Measurements from ENCODE around the gene DEPDC1B.

DEPDC1B gene

DNA sequence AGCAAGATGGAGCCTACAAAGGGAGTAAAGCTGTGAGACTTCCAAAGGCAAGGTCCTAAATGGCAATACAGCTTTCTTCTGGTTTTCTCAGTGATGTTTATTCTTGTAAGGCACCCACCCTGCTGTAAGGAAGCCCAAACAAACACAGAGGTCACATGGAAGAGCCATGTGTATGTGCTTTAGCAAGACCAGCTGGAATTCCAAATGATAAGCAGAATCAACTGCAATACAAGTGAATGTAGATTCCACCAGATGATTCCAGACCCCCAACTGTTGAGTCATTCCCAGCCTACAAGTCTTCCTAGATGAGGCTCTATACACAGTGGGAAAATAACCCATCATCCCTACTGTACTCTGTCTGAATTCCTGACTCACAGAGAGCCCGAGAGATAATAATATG lies 122.8 kb downstream of the DEPDC1B start:
- Histone ChIP-seq H3K4me2 (ENCODE audit: low read depth, low read length, poor library complexity, severe bottlenecking) (no peak overlapping the region), H3K27me3 (ENCODE audit: insufficient read depth, low read length, poor library complexity, severe bottlenecking) (no peaks in the 10 kb centered on the region), H3K79me2 (ENCODE audit: insufficient read depth, low read length) (no peaks in the 10 kb centered on the region), H3F3A (ENCODE audit: low read depth) (no peaks in the 10 kb centered on the region; the same call in 1 of the 2 replicates), H3K4me3 (ENCODE audit: low read length, poor library complexity, severe bottlenecking) (no peak overlapping the region), H3K36me3 (ENCODE audit: insufficient read depth, low read length) (no peaks in the 10 kb centered on the region), H4K20me1 (ENCODE audit: insufficient read depth, low read length, poor library complexity, severe bottlenecking) (no peaks in the 10 kb centered on the region), H3K9me2 (replicated peaks; ENCODE audit: low read depth, low read length) (no peaks in the 10 kb centered on the region), H3K9ac (ENCODE audit: low read depth, low read length, poor library complexity, severe bottlenecking) (no peak overlapping the region), H2AFZ (ENCODE audit: low read length) (no peak overlapping the region), H3K9me3 (ENCODE audit: insufficient read depth, low read depth, low read length) (peaks cover 6% of the 10 kb centered on the region; the same call in 1 of the 2 replicates), H3K4me1 (ENCODE audit: insufficient read depth, low read length, poor library complexity, severe bottlenecking) (peaks cover 27% of the 10 kb centered on the region)
- TF ChIP-seq, protein P1, sequence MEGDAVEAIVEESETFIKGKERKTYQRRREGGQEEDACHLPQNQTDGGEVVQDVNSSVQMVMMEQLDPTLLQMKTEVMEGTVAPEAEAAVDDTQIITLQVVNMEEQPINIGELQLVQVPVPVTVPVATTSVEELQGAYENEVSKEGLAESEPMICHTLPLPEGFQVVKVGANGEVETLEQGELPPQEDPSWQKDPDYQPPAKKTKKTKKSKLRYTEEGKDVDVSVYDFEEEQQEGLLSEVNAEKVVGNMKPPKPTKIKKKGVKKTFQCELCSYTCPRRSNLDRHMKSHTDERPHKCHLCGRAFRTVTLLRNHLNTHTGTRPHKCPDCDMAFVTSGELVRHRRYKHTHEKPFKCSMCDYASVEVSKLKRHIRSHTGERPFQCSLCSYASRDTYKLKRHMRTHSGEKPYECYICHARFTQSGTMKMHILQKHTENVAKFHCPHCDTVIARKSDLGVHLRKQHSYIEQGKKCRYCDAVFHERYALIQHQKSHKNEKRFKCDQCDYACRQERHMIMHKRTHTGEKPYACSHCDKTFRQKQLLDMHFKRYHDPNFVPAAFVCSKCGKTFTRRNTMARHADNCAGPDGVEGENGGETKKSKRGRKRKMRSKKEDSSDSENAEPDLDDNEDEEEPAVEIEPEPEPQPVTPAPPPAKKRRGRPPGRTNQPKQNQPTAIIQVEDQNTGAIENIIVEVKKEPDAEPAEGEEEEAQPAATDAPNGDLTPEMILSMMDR (conservative IDR thresholded peaks at IDR 0.05; ENCODE audit: low read length), result no peak
- no peak for TF ChIP-seq EZH2phosphoT487 (IDR thresholded peaks at IDR 0.05; ENCODE audit: borderline replicate concordance)

DNA sequence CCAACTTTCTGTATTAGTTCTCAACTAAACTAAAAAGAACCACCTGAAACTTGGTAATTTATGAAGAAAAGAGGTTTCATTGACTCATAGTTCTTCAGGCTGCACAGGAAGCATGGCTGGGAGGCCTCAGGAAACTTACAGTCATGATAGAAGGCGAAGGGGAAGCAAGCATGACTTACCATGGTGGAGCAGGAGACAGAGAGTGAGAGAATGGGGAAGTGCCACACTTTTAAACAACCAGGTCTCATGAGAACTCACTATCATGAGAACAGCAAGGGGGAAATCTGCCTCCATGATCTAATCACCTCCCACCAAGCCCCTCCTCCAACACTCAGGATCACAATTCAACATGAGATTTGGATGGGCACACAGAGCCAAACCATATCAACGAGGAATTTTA lies 123.5 kb downstream of the DEPDC1B start:
- H4K20me1 ChIP-seq (ENCODE audit: insufficient read depth, low read length, poor library complexity, severe bottlenecking), result no peaks in the 10 kb centered on the region
- peaks cover 27% of the 10 kb centered on the region for H3K4me1 ChIP-seq (ENCODE audit: insufficient read depth, low read length, poor library complexity, severe bottlenecking)
- H3K79me2 ChIP-seq (ENCODE audit: insufficient read depth, low read length), result no peaks in the 10 kb centered on the region
- H2AFZ ChIP-seq (ENCODE audit: low read length), result no peak overlapping the region
- no peaks in the 10 kb centered on the region for H3K9me2 ChIP-seq (replicated peaks; ENCODE audit: low read depth, low read length)
- H3K27me3 ChIP-seq (ENCODE audit: insufficient read depth, low read length, poor library complexity, severe bottlenecking), result no peaks in the 10 kb centered on the region
- no peak overlapping the region for H3K4me2 ChIP-seq (ENCODE audit: low read depth, low read length, poor library complexity, severe bottlenecking)
- H3K9ac ChIP-seq (ENCODE audit: low read depth, low read length, poor library complexity, severe bottlenecking), result no peak overlapping the region
- TF ChIP-seq EZH2phosphoT487 (IDR thresholded peaks at IDR 0.05; ENCODE audit: borderline replicate concordance), result no peak
- TF ChIP-seq, protein P1 (conservative IDR thresholded peaks at IDR 0.05; ENCODE audit: low read length), result no peak
- H3K36me3 ChIP-seq (ENCODE audit: insufficient read depth, low read length), result no peaks in the 10 kb centered on the region
- peaks cover 6% of the 10 kb centered on the region; the same call in 1 of the 2 replicates for H3K9me3 ChIP-seq (ENCODE audit: insufficient read depth, low read depth, low read length)
- no peak overlapping the region for H3K4me3 ChIP-seq (ENCODE audit: low read length, poor library complexity, severe bottlenecking)
- no peaks in the 10 kb centered on the region; the same call in 1 of the 2 replicates for H3F3A ChIP-seq (ENCODE audit: low read depth)

DNA sequence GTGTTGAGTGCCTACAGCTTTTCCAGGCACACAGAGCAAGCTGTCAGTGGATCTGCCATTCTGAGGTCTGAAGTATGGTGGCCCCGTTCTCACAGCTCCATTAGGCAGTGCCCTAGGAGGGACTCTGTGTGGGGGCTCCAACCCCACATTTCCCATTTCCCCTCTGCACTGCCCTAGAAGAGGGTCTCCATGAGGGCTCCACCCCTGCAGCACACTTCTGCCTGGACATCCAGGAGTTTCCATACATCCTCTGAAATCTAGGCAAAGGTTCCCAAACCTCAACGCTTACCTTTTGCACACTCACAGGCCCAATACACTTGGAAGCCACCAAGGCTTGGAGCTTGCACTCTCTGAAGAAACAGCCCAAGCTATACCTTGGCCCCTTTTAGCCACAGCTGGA lies 131.3 kb downstream of the DEPDC1B start:
- Histone ChIP-seq H3F3A (ENCODE audit: low read depth) (no peaks in the 10 kb centered on the region), H3K79me2 (ENCODE audit: insufficient read depth, low read length) (no peaks in the 10 kb centered on the region), H4K20me1 (ENCODE audit: insufficient read depth, low read length, poor library complexity, severe bottlenecking) (no peaks in the 10 kb centered on the region), H3K4me1 (ENCODE audit: insufficient read depth, low read length, poor library complexity, severe bottlenecking) (no peaks in the 10 kb centered on the region), H3K36me3 (ENCODE audit: insufficient read depth, low read length) (no peaks in the 10 kb centered on the region), H2AFZ (ENCODE audit: low read length) (no peak overlapping the region), H3K9me3 (ENCODE audit: insufficient read depth, low read depth, low read length) (peaks cover 15% of the 10 kb centered on the region; the same call in 1 of the 2 replicates), H3K27me3 (ENCODE audit: insufficient read depth, low read length, poor library complexity, severe bottlenecking) (no peaks in the 10 kb centered on the region), H3K4me3 (ENCODE audit: low read length, poor library complexity, severe bottlenecking) (no peak overlapping the region), H3K9ac (ENCODE audit: low read depth, low read length, poor library complexity, severe bottlenecking) (no peak overlapping the region), H3K9me2 (replicated peaks; ENCODE audit: low read depth, low read length) (no peaks in the 10 kb centered on the region), H3K4me2 (ENCODE audit: low read depth, low read length, poor library complexity, severe bottlenecking) (no peak overlapping the region)
- TF ChIP-seq, protein P1 (conservative IDR thresholded peaks at IDR 0.05; ENCODE audit: low read length), result no peak
- TF ChIP-seq EZH2phosphoT487 (IDR thresholded peaks at IDR 0.05; ENCODE audit: borderline replicate concordance), result no peak

Measured in Loucy (cell line).